Measurements from ENCODE around the gene PLEKHJ1. TPM values are rescaled to one million over a fixed set of nuclear protein-coding genes. Genes with fewer than 3 reads are reported as not detected.

PLEKHJ1 gene
- total RNA-seq, 1 donor from 2014 or later, result 75.8 TPM

DNA sequence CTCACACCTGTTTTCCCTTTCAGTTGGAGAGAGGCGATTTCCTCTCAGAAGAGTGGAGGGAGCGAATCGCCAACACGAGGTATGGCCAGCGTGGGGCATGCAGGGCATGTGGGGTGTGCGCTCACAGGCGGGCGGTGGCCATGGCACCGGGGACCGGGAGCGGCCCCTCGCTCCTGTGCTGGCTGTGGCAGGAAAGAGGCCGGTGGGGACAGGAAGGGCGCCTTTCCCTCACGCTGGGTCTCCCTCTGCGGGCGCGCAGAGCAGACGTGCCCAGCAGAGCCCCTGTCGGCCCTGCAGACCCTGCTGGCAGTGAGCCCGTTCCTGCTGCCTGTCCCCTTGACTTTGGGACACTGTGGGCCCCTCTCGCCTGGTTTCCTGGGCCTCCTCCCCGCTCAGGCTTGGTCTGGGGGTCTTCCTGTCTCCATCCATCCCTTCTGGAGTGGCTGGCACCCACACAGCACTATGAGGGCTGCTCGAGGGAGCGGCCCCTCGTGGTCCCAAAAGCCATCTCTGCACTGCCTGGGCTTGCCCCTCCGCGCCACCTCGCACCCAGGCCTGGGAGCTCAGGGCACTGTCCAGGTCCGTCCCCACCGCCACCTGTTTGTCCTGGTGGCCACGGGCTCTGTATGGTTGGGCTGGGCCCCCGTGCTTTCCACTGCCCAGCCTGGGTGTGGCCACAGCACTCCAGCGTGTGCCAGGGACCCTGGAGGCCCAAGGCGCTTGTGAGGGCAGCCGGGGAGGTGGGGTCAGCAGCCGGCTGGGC, 36.1 kb downstream of the PLEKHJ1 start:
- DNase-seq (ENCODE audit: low read depth in 2 of 2), result no peak

DNA sequence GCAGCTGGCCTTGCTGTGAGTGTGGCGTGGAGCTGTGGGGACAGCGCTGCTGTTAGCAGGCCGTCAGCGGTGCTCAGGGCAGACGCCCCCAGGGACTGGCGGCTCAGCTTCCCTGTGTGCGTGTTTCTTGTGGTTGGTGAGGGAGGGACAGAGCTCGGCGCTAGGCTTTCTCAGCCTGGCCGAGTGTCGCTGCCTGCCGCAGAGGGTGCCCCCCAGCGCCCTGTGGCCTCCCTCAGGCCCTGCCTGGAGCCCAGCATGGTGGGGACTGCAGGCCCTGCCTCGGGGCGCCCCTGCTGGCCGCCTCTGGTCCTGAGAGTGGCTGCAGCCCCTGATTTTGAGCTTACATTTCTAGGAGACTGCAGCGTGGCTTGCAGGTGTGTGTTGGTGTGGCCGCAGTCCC, 36.9 kb downstream of the PLEKHJ1 start:
- DNase-seq (ENCODE audit: low read depth in 2 of 2), result peak in 1 of 2 donors; percentile 17

DNA sequence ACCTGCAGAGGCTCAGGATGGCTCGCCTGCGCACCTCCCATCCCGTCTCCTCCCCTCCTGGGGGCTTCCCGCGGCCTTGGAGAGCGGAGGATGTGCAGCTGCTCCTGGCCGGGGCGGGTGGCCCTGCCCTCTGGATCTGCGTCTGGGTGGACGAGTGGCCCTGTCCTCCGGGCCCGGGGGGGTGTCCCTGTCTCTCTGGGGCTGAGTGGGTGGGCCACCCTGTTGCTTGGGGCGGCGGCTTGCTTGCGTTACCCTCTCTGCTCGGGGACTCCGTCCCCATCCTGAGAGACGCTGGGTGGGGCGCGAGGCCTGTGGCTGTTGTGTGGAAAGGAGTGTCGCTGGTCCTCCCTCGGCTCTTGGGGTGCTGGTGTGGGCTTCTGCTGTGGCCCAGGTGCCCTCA, 37.8 kb downstream of the PLEKHJ1 start:
- no peak for DNase-seq (ENCODE audit: low read depth in 2 of 2)

DNA sequence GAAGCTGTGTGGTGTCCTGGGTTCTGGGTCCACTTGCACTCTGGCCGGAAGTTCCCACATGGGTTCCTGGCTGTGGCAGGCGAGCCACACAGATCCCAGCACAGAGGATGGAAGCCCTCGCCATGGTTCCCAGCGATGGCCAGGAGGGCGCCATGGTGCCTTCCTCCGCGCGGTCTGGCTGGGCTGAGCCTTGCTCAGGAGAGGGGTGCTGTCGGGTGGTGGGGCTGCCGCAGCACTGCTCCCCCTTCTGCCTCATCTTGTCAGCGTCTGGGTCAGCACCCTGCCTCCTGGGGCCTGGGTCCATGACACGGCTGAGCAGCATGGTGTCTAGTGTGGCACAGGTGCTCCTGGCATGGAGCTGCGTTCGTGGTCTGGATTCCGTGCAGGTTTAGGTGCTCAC, 38.9 kb downstream of the PLEKHJ1 start:
- no peak for DNase-seq (ENCODE audit: low read depth in 2 of 2)

DNA sequence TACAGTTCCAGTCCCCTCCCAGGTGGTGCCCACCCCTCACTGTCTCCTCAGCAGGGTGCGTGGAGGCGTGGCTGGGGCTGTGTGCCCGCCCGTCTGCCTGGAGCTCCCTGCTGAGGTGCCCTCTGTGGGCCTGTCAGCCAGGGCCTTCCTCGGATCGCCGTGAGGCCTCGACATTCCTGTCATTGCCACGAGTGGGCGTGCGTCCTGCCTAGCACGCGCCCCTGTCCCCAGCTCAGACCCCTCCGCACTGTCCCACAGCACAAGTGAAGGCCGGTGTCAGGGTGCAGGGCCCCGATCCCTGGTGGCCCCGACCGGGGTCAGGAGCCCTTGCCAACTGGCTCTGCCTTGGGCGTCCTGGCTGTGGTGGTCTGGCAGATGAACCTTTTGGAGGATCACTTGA, 40.2 kb downstream of the PLEKHJ1 start:
- no peak for DNase-seq (ENCODE audit: low read depth in 2 of 2)

DNA sequence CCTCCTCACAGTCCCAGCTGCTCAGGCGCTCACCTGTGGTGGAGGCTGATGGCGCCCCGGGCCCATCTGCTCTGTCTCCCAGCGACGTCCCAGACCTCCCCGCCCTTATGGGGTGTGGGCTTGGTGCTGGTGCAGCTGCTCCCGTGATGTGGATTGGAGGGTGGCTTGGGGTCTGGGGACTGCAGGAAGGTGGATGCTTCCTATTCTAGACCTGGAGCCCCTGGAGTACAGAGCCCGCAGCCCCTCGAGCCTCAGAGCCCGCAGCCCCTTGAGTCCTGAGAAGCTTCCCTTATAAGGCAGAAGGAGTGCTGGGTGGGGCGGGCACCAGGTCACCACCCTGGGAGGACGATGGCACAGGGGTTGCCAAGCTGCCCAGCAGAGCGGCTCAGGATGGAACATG, 40.8 kb downstream of the PLEKHJ1 start:
- DNase-seq (ENCODE audit: low read depth in 2 of 2), result no peak

DNA sequence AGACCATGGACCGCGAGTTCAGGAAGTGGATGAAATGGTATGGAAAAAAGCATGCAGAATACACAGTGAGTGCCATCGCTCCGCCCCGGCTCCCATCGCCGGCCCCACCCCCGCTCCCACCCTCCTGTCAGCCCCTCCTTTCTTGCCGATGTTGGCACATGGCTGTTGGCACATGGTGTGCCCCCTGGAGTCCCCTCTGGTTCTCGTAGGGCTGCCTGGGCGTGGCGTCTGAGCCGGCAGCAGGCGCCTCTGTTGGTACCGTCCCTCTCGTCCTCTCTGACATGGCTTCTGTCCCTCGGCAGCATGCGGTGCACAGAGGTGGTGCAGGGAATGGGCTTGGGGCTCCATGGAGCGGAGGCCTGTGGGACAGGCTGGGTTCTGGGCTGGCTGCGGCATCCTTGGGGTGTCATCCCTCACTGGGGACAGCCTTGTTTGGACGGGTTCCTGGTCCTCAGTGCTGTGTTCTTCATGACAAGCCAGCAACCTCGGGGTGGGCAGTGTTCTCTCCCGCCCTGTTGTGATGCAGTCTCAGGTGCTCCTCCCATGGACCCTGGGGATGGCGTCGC, 41.5 kb downstream of the PLEKHJ1 start:
- DNase-seq (ENCODE audit: low read depth in 2 of 2), result no peak

DNA sequence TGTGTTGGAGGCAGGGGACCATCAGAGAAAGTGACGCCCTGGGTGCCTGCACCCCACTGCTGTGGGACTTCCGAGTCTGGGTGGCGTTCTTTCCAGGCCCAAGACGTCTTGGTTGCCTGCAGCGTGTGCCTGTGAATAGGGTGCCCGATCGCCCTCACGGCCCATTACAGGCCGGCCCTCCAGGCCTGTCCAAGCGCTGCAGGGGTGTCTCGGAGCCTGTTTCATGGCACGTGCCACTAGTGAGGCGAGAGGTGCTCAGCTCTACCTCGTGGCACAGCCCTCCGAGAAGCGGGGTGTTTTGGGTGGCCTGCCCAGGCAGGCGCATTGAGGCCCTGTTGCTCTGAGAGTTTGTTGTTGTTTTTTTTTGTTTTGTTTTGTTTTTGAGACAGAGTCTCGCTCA, 42.3 kb downstream of the PLEKHJ1 start:
- no peak for DNase-seq (ENCODE audit: low read depth in 2 of 2)

DNA sequence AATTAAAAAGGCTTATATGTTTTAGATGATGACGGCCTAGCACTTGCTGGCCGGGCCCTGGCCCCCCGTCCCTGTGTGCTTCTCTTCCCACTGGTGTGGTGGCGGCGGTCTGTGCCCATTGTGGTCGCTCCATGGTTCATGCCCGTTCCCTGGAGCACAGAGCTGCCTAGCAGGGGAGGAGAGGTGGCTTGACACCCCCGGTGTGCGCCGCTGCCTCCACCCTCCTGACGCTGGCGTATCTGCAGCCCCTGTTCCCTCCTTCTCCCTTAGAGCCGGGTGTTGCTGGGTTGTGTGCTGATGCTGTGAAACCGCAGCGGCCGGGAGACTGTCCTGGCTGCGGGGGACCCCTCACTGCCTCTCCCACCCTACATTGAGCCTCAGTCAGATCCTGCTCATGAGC, 43.3 kb downstream of the PLEKHJ1 start:
- no peak for DNase-seq (ENCODE audit: low read depth in 2 of 2)

DNA sequence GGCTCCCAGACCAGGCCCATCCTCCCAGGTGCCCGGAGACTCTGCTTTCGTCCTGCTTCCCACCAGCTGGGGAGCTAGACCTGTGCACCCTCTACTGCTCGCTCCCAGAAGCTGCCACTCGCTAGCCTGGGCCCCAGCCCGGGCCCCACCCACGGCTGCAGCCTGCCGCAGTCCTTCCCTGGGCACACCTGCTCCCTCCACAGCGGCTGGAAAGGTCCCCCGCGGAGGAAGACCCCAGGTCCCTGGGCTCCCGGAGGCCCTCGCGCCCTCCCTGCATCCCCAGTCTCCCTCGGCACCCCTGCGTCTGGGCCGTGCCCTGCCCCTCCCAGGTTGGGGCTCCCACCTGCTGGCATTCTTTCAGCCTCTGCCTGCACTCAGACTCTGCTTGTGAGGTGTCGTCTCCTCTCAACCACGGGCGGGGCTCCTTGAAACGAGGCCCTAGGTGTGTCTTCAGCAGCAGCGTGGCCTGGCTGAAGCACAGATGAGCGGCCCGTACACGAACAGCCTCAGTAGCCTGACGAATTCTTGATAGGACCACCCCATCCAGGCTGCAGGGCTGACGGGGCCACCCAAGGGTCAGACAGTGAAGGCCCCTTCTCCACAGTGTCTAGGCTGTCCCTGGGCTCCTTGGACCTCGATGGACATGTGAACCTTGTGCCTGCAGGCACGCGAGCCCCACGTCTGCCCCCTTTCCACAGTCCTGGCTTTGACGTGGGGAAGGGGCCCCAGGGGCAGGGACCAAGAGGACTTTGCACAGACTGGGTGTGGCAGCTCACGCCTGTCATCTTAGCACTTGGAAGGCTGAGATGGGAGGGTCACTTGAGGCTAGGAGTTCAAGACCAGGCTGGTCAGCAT, 44.4 kb downstream of the PLEKHJ1 start:
- DNase-seq (ENCODE audit: low read depth in 2 of 2), result no peak

DNA sequence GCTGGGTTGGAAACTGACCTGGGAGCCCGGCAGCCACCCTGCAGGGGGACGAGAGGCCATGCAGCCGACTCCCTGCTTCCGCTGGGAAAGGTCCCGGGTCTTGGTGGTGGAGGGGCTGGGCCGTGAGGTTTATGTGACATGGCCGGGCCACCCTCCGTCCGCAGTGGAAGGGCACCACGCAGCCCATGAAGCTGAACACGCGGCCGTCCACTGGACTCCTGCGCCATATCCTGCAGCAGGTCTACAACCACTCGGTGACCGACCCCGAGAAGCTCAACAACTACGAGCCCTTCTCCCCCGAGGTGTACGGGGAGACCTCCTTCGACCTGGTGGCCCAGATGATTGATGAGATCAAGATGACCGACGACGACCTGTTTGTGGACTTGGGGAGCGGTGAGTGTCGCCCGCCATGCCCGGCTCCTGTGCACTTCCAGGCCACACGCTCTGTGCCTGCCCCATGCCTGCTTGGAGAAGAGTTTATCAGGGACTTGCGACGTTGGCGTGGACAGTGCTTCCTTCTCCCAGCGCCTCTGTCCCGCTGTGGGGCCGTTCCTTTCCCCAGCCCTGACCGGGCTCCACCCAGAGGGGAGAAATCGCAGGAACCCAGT, 45.2 kb downstream of the PLEKHJ1 start:
- no peak for DNase-seq (ENCODE audit: low read depth in 2 of 2)

DNA sequence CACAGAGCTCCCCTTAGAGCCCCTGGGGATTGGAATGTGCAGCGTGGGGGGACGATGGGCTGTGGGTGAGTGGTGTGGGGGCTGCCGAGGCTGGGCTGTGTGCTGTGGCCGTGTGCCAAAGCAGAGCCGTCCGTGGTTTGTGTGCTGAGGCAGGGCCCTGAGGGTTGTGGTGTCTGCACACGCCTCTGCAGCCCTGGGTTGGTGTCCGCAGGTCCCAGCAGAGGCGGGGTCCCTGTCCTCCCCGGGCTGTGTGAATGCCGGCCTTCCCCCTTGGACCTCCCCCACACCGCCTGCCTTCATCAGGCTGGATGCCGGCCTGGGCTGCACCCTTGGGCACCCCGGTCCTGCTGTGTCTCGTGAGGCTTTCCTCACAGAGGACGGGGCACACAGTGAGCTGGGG, 46.2 kb downstream of the PLEKHJ1 start:
- DNase-seq (ENCODE audit: low read depth in 2 of 2), result no peak

DNA sequence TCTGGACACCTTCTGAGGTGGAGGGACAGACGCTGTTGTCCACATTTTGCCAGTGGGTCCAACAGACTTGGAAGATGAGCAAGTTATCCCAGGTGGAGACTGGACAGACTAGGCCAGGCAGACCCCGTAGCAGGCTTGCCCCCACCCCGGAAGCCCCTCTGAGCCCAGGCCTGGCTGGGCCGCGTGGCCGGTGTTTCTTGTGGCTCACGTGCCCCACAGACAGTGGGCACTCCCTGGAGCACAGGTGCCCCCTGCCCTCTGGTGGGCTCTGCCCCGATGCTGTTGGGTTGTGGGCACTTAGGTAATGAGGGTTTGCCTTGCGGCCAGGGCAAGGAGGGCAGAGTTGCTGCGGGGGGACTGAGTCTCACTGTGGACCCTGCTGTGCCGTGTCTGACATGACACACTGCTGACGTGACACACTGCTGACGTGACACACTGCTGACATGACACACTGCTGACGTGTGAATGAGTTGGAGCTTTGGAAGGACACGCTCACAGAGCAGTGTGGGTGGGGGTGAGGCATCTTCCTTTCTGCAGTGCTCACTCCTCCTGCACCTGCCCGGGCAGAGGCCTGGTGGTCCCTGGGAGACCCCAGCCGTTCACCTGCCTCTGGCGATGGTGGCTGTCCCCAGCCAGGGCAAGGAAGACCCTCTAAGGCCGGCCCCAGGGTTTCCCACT, 47.3 kb downstream of the PLEKHJ1 start:
- DNase-seq (ENCODE audit: low read depth in 2 of 2), result peak in 1 of 2 donors; percentile 14

DNA sequence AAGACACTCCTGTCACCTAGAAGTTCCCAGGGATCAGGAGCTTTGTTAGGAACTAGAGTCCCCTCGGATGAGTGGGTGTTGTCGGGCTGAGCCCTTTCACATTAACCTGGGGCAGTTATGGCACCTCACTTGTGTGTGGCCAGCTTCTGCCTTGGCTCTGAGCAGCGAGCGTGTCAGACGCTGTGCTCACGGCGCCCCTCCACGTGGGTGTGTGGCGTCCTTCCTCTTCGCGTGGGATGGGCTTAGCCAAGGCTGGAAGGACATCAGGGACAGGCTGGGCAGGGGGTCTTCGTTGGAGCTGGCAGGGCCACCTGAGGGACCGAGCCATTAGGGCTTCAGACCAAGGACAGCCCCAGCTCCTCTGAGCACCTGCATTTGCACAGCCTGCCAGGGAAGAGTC, 49.0 kb downstream of the PLEKHJ1 start:
- no peak for DNase-seq (ENCODE audit: low read depth in 2 of 2)

DNA sequence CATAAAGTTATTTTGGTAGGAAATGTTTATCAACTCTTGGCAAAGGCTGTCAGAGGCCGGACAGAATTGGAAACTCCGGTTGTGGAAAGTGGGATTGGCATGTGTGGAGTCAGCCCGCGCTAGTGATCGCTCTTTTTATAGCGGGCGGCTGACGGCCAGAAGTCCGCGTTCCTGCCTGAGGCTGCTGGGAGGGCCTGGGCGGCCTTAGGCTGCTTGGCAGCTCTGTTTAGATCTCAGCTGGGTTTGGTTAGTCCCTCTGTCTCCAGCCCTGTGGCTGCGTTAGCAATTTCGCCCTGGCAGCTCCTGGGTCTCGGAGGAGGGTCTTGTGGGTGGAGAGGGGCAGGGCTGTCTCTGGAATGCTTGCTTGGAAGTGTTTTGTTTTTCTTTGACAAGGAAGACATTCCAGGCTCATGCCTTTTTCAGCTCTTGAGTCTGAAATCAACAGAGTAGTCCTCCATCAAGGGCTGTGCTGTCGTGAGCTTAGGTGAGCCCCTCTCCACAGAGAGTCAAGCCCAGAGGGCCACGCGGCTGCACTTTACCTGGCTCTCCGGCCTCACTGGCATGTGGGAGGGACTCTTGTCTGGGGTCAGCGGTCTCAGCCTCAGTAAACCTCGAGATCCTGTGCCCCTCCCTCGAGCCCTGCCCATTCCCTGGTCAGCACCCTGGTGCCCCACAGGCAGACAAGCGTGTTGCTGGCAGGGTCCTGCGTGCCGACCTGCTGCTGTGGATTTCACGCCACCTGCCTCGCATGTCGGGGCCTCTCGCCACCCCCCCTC, 49.9 kb downstream of the PLEKHJ1 start:
- peak; percentile 63 to 95 for DNase-seq (ENCODE audit: low read depth in 2 of 2)

DNA sequence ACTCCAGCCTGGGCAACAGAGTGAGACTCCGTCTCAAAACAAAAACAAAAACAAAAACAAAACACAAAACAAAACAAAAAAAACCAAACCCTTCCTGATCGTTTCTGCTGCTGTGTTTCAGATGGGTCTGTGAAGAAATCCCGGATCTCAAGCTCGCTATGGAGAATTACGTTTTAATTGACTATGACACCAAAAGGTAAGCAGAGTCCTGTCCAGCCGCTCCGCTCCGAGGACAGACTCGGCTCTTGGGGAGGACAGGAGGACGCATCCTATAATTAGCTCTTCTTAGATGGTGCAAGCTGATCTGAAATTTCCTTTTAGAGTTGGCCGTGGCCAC, 50.4 kb downstream of the PLEKHJ1 start:
- DNase-seq (ENCODE audit: low read depth in 2 of 2), result no peak

DNA sequence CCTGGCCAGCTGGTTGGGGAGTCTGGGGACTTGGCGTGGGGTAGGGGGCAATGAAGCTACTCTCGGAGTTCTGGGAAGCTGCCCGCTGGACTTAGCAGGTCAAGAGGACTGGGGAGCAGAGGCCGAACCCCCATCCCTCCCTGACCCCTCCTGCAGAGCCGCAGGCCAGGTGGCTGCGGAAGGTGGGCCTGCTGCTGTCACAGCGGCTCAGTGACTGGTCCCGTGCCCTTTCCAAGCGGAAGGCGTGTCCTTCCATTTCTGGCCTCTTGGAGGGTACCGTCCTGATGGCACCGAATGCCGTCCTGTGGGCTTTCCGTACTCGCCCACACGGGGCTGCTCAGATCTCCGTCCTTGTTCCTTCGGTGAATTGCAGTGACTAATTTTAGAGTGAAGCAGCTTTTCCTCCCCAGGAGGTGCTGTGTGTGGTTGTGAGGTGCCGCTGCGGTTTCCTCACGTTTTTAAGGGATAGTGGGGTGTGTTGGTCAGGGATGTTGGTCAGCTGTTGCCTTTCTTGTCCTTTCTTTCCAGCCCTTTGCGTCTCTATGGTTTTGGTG, 51.6 kb downstream of the PLEKHJ1 start:
- DNase-seq (ENCODE audit: low read depth in 2 of 2), result no peak

Data from lung microvascular endothelial cell (primary cell).